ENCODE measurements around the gene ATP8A2.
"Not testable (repeated sequence)": the region's sequence is repeated elsewhere in the genome, so short reads cannot be mapped to it uniquely, and the experiment has no call there.

Gene ATP8A2

DNA sequence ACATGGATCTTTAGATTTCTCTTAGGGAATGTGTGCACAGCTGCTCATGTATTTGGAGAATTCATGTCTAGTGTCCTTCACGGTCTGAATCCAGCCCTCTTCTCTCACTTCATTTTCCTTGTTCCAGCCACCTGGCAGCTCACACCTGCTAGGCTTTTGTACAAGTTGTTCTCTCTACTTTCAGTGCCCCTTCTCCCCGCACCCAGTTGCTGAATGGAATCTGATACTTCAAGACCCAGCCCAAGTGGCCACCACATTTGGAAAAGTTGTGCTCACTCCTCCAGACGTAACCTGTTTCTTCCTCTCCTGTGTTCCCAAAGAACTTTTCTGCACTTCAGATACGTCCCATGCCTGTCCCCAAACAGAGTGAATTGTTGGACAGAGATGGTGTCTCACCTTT, 444.5 kb downstream of the ATP8A2 start:
- no peak overlapping the region for H3K4me3 ChIP-seq (ENCODE audit: low read length in 2 of 2)
- H3K9ac ChIP-seq (ENCODE audit: low read length in 2 of 2): no peak overlapping the region
- peaks cover 0 to 4% of the 10 kb centered on the region in 2 donors for H3K27me3 ChIP-seq (ENCODE audit: control insufficient read depth in 1 of 2, insufficient read depth in 2 of 2, low read length in 2 of 2)
- H3K9me3 ChIP-seq (ENCODE audit: control insufficient read depth in 2 of 2, low read length in 2 of 2): no peaks in the 10 kb centered on the region
- H3K27ac ChIP-seq (ENCODE audit: low read length): no peak overlapping the region
- H3K36me3 ChIP-seq (ENCODE audit: control insufficient read depth in 2 of 2, insufficient read depth in 2 of 2, low read length in 2 of 2): no peaks in the 10 kb centered on the region
- no peaks in the 10 kb centered on the region for H3K4me1 ChIP-seq (ENCODE audit: control insufficient read depth, insufficient read depth, low read length)

- Histone ChIP-seq H3K27me3 (ENCODE audit: control insufficient read depth in 1 of 2, insufficient read depth in 2 of 2, low read length in 2 of 2) (peaks cover 0 to 4% of the 10 kb centered on the region in 2 donors), H3K27ac (ENCODE audit: low read length) (no peak overlapping the region), H3K4me3 (ENCODE audit: low read length in 2 of 2) (no peak overlapping the region), H3K36me3 (ENCODE audit: control insufficient read depth in 2 of 2, insufficient read depth in 2 of 2, low read length in 2 of 2) (no peaks in the 10 kb centered on the region), H3K9ac (ENCODE audit: low read length in 2 of 2) (no peak overlapping the region), H3K9me3 (ENCODE audit: control insufficient read depth in 2 of 2, low read length in 2 of 2) (peaks cover 0 to 3% of the 10 kb centered on the region in 2 donors), H3K4me1 (ENCODE audit: control insufficient read depth, insufficient read depth, low read length) (no peaks in the 10 kb centered on the region)
Observed at GRCh38 chr13:25819856-25820530, 448.2 kb downstream of the ATP8A2 start.

DNA sequence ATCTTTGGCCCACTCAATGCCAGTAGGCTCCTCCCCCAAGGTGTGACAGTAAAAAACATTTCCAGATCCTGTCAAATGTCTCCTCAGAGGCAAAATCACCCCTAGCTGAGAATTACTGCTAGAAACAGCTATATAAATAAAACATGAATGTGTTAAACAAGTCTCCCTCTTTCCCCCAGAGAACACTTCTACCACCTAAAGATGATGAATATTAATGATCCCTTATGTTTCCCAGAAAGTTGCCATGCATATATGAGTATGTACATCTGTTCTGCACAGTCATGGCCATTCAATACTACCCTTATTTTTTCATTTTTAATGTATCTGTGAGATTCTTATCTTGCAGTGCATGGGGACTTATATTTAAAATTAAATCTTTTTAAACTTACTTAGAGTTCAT, 450.0 kb downstream of the ATP8A2 start:
- no peak overlapping the region for H3K4me3 ChIP-seq (ENCODE audit: low read length in 2 of 2)
- peaks cover 0 to 4% of the 10 kb centered on the region in 2 donors for H3K27me3 ChIP-seq (ENCODE audit: control insufficient read depth in 1 of 2, insufficient read depth in 2 of 2, low read length in 2 of 2)
- H3K36me3 ChIP-seq (ENCODE audit: control insufficient read depth in 2 of 2, insufficient read depth in 2 of 2, low read length in 2 of 2): no peaks in the 10 kb centered on the region
- no peak overlapping the region for H3K9ac ChIP-seq (ENCODE audit: low read length in 2 of 2)
- no peaks in the 10 kb centered on the region for H3K4me1 ChIP-seq (ENCODE audit: control insufficient read depth, insufficient read depth, low read length)
- peaks cover 0 to 3% of the 10 kb centered on the region in 2 donors for H3K9me3 ChIP-seq (ENCODE audit: control insufficient read depth in 2 of 2, low read length in 2 of 2)
- H3K27ac ChIP-seq (ENCODE audit: low read length): no peak overlapping the region

DNA sequence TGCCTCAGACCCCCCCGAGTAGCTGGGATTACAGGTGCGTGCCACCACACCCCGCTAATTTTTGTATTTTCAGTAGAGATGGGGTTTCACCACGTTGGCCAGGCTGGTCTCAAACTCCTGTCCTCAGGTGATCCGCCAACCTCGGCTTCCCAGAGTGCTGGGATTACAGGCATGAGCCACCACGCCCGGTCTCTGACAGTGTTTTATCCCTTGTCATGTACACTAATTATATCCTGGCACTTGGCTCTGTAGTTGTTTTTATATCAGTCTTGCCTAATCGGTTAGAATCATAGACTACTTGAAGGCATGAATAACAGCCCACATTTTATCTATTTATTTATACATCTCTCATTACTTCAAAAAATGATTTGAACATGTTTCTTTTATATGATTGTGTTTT, 455.4 kb downstream of the ATP8A2 start:
- not testable (repeated sequence) for H3K4me3 ChIP-seq (ENCODE audit: low read length in 2 of 2); H3K36me3 ChIP-seq (ENCODE audit: control insufficient read depth in 2 of 2, insufficient read depth in 2 of 2, low read length in 2 of 2); H3K4me1 ChIP-seq (ENCODE audit: control insufficient read depth, insufficient read depth, low read length); H3K9me3 ChIP-seq (ENCODE audit: control insufficient read depth in 2 of 2, low read length in 2 of 2); H3K27ac ChIP-seq (ENCODE audit: low read length); H3K9ac ChIP-seq (ENCODE audit: low read length in 2 of 2); H3K27me3 ChIP-seq (ENCODE audit: control insufficient read depth in 1 of 2, insufficient read depth in 2 of 2, low read length in 2 of 2)

- Histone ChIP-seq H3K27ac (ENCODE audit: low read length) (no peak overlapping the region), H3K36me3 (ENCODE audit: control insufficient read depth in 2 of 2, insufficient read depth in 2 of 2, low read length in 2 of 2) (no peaks in the 10 kb centered on the region), H3K9me3 (ENCODE audit: control insufficient read depth in 2 of 2, low read length in 2 of 2) (peaks cover 0 to 3% of the 10 kb centered on the region in 2 donors), H3K4me3 (ENCODE audit: low read length in 2 of 2) (no peak overlapping the region), H3K27me3 (ENCODE audit: control insufficient read depth in 1 of 2, insufficient read depth in 2 of 2, low read length in 2 of 2) (no peaks in the 10 kb centered on the region), H3K4me1 (ENCODE audit: control insufficient read depth, insufficient read depth, low read length) (no peaks in the 10 kb centered on the region), H3K9ac (ENCODE audit: low read length in 2 of 2) (no peak overlapping the region)
Observed at GRCh38 chr13:25827831-25828465, 456.2 kb downstream of the ATP8A2 start.

- Histone ChIP-seq H3K9me3 (ENCODE audit: control insufficient read depth in 2 of 2, low read length in 2 of 2) (no peaks in the 10 kb centered on the region), H3K4me1 (ENCODE audit: control insufficient read depth, insufficient read depth, low read length) (no peaks in the 10 kb centered on the region), H3K27me3 (ENCODE audit: control insufficient read depth in 1 of 2, insufficient read depth in 2 of 2, low read length in 2 of 2) (no peaks in the 10 kb centered on the region), H3K4me3 (ENCODE audit: low read length in 2 of 2) (no peak overlapping the region), H3K27ac (ENCODE audit: low read length) (no peak overlapping the region), H3K36me3 (ENCODE audit: control insufficient read depth in 2 of 2, insufficient read depth in 2 of 2, low read length in 2 of 2) (no peaks in the 10 kb centered on the region), H3K9ac (ENCODE audit: low read length in 2 of 2) (no peak overlapping the region)
Observed at GRCh38 chr13:25833761-25834160, 462.0 kb downstream of the ATP8A2 start.

GRCh38 chr13:25836574-25837336, 465.0 kb downstream of the ATP8A2 start:
- Histone ChIP-seq H3K9me3 (ENCODE audit: control insufficient read depth in 2 of 2, low read length in 2 of 2) (no peaks in the 10 kb centered on the region), H3K27me3 (ENCODE audit: control insufficient read depth in 1 of 2, insufficient read depth in 2 of 2, low read length in 2 of 2) (no peaks in the 10 kb centered on the region), H3K9ac (ENCODE audit: low read length in 2 of 2) (no peak overlapping the region), H3K4me1 (ENCODE audit: control insufficient read depth, insufficient read depth, low read length) (no peaks in the 10 kb centered on the region), H3K36me3 (ENCODE audit: control insufficient read depth in 2 of 2, insufficient read depth in 2 of 2, low read length in 2 of 2) (no peaks in the 10 kb centered on the region), H3K4me3 (ENCODE audit: low read length in 2 of 2) (no peak overlapping the region), H3K27ac (ENCODE audit: low read length) (no peak overlapping the region)

DNA sequence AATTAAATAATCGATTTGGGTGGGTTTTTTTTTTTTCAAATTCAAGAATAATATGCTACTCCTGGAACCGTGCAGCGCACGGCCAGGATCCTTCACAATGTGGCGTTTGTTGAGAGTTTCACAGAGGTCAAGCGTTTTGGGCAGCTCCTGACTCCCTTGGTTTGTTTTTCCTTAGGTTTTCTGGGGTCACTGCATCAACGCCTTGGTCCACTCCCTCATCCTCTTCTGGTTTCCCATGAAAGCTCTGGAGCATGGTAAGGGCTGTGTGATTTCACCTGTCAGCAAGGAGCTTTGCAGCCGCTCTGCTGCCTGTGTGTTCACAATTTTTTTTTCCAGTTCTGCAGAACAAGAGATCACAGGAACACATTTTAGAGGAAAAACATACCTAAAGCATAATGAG, 467.6 kb downstream of the ATP8A2 start:
- Histone ChIP-seq H3K27ac (ENCODE audit: low read length) (no peak overlapping the region), H3K9ac (ENCODE audit: low read length in 2 of 2) (no peak overlapping the region), H3K4me3 (ENCODE audit: low read length in 2 of 2) (no peak overlapping the region), H3K36me3 (ENCODE audit: control insufficient read depth in 2 of 2, insufficient read depth in 2 of 2, low read length in 2 of 2) (no peaks in the 10 kb centered on the region), H3K27me3 (ENCODE audit: control insufficient read depth in 1 of 2, insufficient read depth in 2 of 2, low read length in 2 of 2) (peaks cover 0 to 2% of the 10 kb centered on the region in 2 donors), H3K9me3 (ENCODE audit: control insufficient read depth in 2 of 2, low read length in 2 of 2) (no peaks in the 10 kb centered on the region), H3K4me1 (ENCODE audit: control insufficient read depth, insufficient read depth, low read length) (no peaks in the 10 kb centered on the region)

DNA sequence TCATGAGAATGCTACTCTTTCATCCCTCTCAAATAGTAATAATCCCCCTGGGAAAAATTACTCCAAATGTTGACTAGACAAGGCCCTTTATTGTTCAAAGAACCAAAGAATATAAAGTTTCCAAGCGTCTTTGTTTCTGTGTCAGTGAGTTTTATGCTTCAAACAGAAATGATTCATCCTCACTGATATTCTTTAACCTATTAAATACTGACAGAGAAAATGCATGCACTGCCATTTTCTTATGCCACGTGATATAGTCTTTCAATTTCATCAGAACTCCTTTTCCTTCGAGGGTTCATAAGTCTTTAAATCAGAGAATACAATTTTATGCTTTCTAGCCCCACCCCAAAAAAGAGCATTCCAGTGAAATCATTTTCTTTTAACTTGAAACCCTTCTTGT, 468.5 kb downstream of the ATP8A2 start:
- Histone ChIP-seq H3K4me3 (ENCODE audit: low read length in 2 of 2) (no peak overlapping the region), H3K4me1 (ENCODE audit: control insufficient read depth, insufficient read depth, low read length) (no peaks in the 10 kb centered on the region), H3K36me3 (ENCODE audit: control insufficient read depth in 2 of 2, insufficient read depth in 2 of 2, low read length in 2 of 2) (no peaks in the 10 kb centered on the region), H3K27me3 (ENCODE audit: control insufficient read depth in 1 of 2, insufficient read depth in 2 of 2, low read length in 2 of 2) (peaks cover 0 to 2% of the 10 kb centered on the region in 2 donors), H3K27ac (ENCODE audit: low read length) (no peak overlapping the region), H3K9ac (ENCODE audit: low read length in 2 of 2) (no peak overlapping the region), H3K9me3 (ENCODE audit: control insufficient read depth in 2 of 2, low read length in 2 of 2) (no peaks in the 10 kb centered on the region)

DNA sequence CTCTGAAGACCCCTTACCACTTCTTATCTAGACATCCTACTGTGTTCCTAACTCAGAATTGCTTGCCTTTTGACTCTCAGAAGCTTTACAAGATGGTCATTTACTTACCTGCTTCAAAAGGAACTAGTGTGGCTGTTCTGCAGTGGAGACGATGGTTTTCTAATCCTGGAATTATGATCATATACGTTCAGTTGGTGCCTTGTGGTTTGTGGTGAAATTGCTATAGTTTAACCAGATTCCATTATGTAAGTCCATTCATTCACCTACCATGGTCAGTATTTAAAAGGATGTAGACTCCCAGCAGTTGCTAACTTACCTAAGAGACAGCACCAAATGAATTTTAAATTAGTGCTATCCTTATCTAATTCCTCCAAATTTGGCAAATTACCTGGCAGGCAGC, 469.2 kb downstream of the ATP8A2 start:
- Histone ChIP-seq H3K9me3 (ENCODE audit: control insufficient read depth in 2 of 2, low read length in 2 of 2) (no peaks in the 10 kb centered on the region), H3K27me3 (ENCODE audit: control insufficient read depth in 1 of 2, insufficient read depth in 2 of 2, low read length in 2 of 2) (peaks cover 0 to 2% of the 10 kb centered on the region in 2 donors), H3K9ac (ENCODE audit: low read length in 2 of 2) (no peak overlapping the region), H3K4me1 (ENCODE audit: control insufficient read depth, insufficient read depth, low read length) (no peaks in the 10 kb centered on the region), H3K27ac (ENCODE audit: low read length) (no peak overlapping the region), H3K36me3 (ENCODE audit: control insufficient read depth in 2 of 2, insufficient read depth in 2 of 2, low read length in 2 of 2) (no peaks in the 10 kb centered on the region), H3K4me3 (ENCODE audit: low read length in 2 of 2) (no peak overlapping the region)

GRCh38 chr13:25843692-25844091, 471.9 kb downstream of the ATP8A2 start:
- H3K9ac ChIP-seq (ENCODE audit: low read length in 2 of 2): no peak overlapping the region
- H3K27me3 ChIP-seq (ENCODE audit: control insufficient read depth in 1 of 2, insufficient read depth in 2 of 2, low read length in 2 of 2): peaks cover 0 to 2% of the 10 kb centered on the region in 2 donors
- H3K27ac ChIP-seq (ENCODE audit: low read length): no peak overlapping the region
- H3K36me3 ChIP-seq (ENCODE audit: control insufficient read depth in 2 of 2, insufficient read depth in 2 of 2, low read length in 2 of 2): no peaks in the 10 kb centered on the region
- no peaks in the 10 kb centered on the region for H3K9me3 ChIP-seq (ENCODE audit: control insufficient read depth in 2 of 2, low read length in 2 of 2)
- H3K4me3 ChIP-seq (ENCODE audit: low read length in 2 of 2): no peak overlapping the region
- H3K4me1 ChIP-seq (ENCODE audit: control insufficient read depth, insufficient read depth, low read length): peaks cover 3% of the 10 kb centered on the region
